Hematopoietic multipotent progenitor cell treated with erythropoietin and hydrocortisone succinate and interleukin-3 and kit ligand, for 6 days (in vitro differentiated cells): ENCODE results near the gene CNTNAP2.
"Not testable (repeated sequence)": the region's sequence is repeated elsewhere in the genome, so short reads cannot be mapped to it uniquely, and the experiment has no call there.

Source experiments
- DNase-seq: peaks from one replicate; pipeline ENCODE4 v3.0.0-alpha.2; 2015

The CNTNAP2 gene

GRCh38 chr7:148442141-148442655 lies 2325.6 kb downstream of the CNTNAP2 start:
- DNase-seq = no peak

- DNase-seq = no peak
Measured at GRCh38 chr7:148442933-148443332, 2326.3 kb downstream of the CNTNAP2 start.

- DNase-seq = no peak
Measured at GRCh38 chr7:148445260-148446044, 2328.9 kb downstream of the CNTNAP2 start.

DNA sequence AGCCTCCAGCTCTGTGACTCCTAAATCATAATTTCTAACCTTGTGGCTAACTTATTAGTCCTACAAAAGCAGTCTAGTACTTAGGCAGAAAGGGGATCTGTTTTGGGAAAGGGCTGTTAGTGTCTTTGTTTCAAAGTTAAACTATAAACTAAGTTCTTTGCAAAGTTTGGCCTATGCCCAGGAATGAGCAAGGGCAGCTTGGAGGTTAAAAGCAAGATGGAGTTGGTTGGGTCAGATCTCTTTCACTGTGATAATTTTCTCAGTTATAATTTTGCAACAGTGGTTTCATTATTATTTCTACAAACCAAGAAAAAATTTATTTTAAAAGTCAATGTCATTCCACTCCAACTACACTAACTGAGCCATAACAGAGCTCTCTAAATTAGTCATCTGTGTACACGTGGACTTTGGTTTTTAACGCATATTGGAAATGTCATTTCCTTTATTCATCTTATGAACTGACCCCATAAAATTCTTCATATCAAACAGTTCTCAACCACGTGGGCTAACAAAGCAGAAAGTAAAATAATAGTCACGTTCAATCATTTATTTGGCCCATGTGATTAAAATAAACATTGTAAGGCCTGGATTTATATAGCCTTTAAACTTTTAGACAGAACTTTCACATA lies 2330.7 kb downstream of the CNTNAP2 start:
- no peak for DNase-seq

GRCh38 chr7:148451526-148451925 lies 2334.9 kb downstream of the CNTNAP2 start:
- DNase-seq = not testable (repeated sequence)

GRCh38 chr7:148456351-148456750 lies 2339.8 kb downstream of the CNTNAP2 start:
- no peak for DNase-seq

GRCh38 chr7:148457310-148457921 lies 2340.8 kb downstream of the CNTNAP2 start:
- DNase-seq = no peak

GRCh38 chr7:148458263-148458662 lies 2341.7 kb downstream of the CNTNAP2 start:
- DNase-seq = no peak

GRCh38 chr7:148461392-148462179 lies 2345.0 kb downstream of the CNTNAP2 start:
- no peak for DNase-seq

DNA sequence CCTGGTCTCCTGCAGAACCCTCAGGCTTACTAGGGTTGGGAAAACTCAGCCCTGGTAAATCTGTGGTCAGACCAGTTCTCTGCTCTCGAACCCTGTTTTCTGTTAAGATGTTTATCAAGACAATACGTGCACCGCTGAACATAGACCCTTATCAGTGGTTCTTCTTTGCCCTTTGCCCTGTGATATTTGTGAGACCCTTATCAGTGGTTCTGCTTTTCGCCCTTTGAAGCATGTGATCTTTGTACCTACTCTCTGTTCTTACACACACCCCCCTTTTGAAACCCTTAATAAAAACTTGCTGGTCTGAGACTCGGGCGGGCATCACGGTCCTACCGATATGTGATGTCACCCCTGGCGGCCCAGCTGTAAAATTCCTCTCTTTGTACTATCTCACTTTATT lies 2346.2 kb downstream of the CNTNAP2 start:
- DNase-seq = not testable (repeated sequence)

GRCh38 chr7:148463210-148463609 lies 2346.6 kb downstream of the CNTNAP2 start:
- no peak for DNase-seq

DNA sequence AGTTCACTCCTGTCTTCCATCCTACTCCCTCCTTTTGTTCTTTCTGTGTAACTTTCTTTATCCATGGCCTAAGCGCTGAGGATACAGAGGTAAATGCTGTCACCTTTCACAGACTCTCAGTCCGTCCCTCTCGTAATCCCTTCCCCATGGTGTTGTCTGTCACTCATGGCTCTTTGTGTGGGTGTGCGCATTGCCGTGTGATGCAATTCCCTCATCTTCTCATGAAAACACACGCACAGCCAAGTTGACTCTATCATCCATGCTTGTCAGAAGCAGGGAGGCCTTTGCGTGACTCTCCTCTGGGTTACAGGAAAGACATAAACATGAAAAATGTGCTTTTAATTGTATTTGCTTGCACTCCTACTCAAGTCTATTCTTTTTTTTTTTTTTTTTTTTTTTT lies 2348.3 kb downstream of the CNTNAP2 start:
- no peak for DNase-seq

- DNase-seq = not testable (repeated sequence)
Measured at GRCh38 chr7:148465441-148465840, 2348.8 kb downstream of the CNTNAP2 start.

GRCh38 chr7:148466120-148466519 lies 2349.5 kb downstream of the CNTNAP2 start:
- DNase-seq = no peak

GRCh38 chr7:148468700-148469098 lies 2352.1 kb downstream of the CNTNAP2 start:
- DNase-seq = no peak
